ENCODE measurements around the gene CACFD1.
"Not testable (repeated sequence)": the region's sequence is repeated elsewhere in the genome, so short reads cannot be mapped to it uniquely, and the experiment has no call there.

The CACFD1 gene

DNA sequence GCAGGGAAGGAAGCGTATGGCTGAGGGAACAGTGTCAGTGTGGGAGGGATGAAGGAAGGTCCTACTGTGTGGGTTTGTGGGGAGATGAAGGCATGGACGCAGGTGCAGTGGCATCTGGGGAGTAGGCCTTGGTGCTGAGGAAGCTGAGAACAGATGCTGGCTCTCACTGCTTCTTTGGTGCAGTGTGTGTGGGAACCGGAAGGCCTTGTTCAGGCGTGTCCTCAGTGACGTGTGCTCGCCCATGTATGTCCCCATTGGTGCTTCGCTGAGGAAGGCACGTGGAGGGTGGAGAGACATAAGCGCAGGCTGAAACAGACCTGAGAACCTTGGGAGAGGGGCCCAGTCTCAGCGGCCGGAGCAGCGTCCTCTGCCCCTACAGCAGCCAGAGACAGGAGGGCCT lies 18.9 kb upstream of the CACFD1 start:
- no peak for DNase-seq

GRCh38 chr9:133441571-133441970 lies 18.2 kb upstream of the CACFD1 start:
- no peak for DNase-seq

DNA sequence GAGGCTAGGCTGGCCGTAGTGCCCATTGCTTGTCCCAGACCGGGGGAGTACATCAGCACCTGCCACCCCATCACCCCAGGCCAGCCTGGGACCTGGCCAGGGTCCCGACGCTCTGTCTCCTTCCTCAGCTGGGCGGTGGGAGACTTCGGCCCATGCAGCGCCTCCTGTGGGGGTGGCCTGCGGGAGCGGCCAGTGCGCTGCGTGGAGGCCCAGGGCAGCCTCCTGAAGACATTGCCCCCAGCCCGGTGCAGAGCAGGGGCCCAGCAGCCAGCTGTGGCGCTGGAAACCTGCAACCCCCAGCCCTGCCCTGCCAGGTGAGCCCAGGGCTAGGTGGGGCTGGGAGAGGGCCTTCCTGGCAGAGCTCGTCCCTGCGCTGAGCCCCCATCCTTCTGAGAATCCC lies 16.5 kb upstream of the CACFD1 start:
- no peak for DNase-seq

- no peak for DNase-seq
Observed at GRCh38 chr9:133443982-133444381, 15.8 kb upstream of the CACFD1 start.

DNA sequence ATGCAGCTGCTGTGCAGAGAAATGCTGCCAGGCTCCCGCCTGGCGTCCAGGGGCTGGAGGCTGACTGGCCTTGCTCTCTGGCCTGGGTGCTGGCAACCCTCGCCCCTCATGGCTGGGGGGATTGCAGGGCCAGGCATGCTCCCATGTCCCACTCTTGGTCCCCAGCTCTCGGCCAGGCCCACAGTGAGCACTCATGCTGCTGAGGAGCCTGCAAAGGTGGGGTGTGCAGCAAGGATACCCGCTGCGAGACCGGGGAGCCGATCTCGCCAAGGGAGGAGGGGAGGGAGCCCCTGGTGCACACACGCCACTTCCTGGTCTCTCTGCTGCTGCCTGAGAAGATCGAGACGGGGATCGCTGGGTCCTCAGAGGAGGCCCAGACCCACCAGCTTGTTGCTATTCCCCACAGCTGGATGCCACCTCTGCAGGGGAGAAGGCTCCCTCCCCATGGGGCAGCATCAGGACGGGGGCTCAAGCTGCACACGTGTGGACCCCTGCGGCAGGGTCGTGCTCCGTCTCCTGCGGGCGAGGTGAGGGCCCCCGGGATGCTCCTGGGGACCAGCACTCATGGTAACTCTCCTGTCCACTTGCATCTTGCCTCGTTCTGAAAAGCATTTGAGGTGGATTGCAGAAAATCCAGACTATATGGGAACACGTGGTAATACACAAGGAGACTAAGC lies 14.3 kb upstream of the CACFD1 start:
- no peak for DNase-seq

GRCh38 chr9:133448487-133448972 lies 11.2 kb upstream of the CACFD1 start:
- DNase-seq, result no peak

- DNase-seq, result no peak
Observed at GRCh38 chr9:133449760-133450159, 10.0 kb upstream of the CACFD1 start.

GRCh38 chr9:133451865-133452264 lies 7.9 kb upstream of the CACFD1 start:
- not testable (repeated sequence) for DNase-seq

- no peak for DNase-seq
Observed at GRCh38 chr9:133452562-133452961, 7.2 kb upstream of the CACFD1 start.

- no peak for DNase-seq
Observed at GRCh38 chr9:133453651-133454050, 6.1 kb upstream of the CACFD1 start.

- DNase-seq, result no peak
Observed at GRCh38 chr9:133454325-133454724, 5.5 kb upstream of the CACFD1 start.

- DNase-seq, result no peak
Observed at GRCh38 chr9:133454943-133455673, 4.7 kb upstream of the CACFD1 start.

DNA sequence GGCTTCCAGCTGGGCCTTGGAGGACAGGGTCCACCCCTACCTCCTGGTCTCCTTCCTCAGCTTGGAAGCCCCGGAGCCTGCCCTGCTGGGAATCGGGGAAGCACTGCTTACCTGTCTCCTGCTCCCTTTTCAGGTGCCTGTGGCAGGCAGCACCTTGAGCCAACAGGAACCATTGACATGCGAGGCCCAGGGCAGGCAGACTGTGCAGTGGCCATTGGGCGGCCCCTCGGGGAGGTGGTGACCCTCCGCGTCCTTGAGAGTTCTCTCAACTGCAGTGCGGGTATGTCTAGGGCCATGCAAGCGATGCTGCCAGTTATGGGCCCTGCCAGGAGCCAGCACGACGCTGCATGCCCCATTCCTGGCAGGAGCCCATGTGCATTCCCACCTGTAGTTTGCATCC lies 3.8 kb upstream of the CACFD1 start:
- DNase-seq, result no peak

- DNase-seq, result no peak
Observed at GRCh38 chr9:133456409-133456808, 3.4 kb upstream of the CACFD1 start.

GRCh38 chr9:133457233-133457632 lies 2.5 kb upstream of the CACFD1 start:
- no peak for DNase-seq

DNA sequence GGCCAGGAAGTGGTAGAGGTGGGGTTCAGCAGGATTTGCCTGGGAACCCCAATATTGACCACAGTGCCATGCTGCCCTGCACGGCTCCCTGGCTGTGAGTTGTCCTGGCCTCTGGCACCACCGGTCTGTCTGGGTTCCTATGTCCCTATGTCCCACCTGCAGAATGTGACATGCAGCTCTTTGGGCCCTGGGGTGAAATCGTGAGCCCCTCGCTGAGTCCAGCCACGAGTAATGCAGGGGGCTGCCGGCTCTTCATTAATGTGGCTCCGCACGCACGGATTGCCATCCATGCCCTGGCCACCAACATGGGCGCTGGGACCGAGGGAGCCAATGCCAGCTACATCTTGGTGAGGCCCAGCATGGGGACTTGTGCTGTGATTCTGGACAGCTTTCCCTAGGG lies 2.0 kb upstream of the CACFD1 start:
- no peak for DNase-seq

GRCh38 chr9:133458643-133459312 lies 1.0 kb upstream of the CACFD1 start:
- no peak for DNase-seq

DNA sequence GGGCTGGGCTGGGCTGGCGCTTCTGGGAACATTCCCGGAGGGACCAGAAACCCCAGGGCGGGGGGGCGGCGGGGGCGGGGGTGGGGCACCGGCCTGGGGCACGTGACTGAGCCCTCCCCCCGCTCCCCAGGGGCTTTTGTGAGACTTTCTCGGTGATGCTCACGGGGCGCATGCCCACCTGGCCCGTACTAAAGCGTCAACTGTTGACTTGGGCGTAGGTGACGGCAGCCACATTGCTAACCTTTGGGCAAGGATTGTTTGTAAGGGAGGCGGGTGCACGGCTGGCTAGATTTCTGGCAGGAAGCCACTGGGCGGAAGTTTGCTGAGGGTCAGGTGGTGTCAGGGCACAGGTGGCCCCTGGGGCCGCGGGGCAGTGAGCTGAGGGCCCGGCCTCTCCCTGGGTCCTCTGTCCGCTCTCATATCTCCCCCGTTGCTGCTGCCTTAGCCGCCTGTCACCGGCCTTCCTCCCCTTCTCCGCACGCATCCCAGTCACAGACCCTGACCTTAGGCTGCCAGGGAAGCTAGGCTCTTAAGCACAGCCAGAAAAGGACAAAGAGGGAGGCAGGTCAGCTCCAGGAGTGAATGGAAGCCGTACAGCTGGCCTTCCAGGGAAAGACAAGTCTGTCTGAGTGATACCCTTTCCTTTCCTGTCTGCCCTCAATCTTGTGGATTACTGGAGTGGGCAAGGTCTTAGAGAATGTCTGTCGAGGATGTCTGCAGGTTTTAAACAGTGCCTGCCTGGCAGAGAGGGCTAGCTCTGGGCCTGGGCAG lies 812 bp downstream of the CACFD1 start:
- DNase-seq, result no peak

- DNase-seq, result no peak
Observed at GRCh38 chr9:133461975-133462374, 2.2 kb downstream of the CACFD1 start.

GRCh38 chr9:133463234-133463863 lies 3.6 kb downstream of the CACFD1 start:
- DNase-seq, result no peak

GRCh38 chr9:133463864-133464615 lies 4.3 kb downstream of the CACFD1 start:
- DNase-seq, result no peak

DNA sequence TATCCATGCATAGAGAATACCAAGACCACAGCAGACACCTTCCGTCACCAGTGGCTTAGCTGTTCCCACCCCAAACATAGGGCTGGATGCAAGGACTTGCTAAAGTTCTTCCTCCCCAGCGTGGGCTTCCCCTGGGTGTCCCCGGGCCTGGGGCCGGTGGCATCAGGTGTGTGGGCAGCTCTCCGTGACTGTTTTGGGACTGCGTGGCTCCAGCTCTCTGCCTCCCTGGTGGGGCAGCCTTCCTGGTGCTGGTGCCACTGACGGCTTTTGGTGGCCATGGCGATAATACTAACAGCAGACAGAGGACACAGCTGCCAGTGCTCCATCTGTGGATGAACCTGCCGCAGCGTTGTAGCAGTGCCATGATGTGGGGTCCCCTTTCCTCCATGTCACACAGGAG lies 4.9 kb downstream of the CACFD1 start:
- no peak for DNase-seq

Measured in AML-193 (cell line).